ENCODE results near the gene PHTF2.

DNA sequence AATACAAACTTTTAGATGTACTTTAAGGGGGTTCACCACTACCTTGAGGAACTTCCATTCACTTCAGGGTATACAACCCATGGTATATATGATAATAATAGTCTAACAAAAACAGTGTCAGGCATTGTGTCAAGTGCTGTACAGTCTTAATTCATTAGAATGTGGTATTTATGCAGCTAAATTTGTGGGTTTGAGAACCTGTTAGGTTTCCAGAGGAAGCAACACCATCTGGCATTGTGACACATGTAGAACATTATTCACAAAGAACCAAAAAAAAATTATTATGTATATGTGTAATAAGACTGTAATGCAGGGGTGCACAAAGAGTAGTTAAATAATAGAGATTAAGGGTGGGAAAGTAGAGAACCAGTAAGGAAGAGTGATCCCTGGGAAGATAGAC, 26.7 kb upstream of the PHTF2 start:
- TF ChIP-seq, protein P1, sequence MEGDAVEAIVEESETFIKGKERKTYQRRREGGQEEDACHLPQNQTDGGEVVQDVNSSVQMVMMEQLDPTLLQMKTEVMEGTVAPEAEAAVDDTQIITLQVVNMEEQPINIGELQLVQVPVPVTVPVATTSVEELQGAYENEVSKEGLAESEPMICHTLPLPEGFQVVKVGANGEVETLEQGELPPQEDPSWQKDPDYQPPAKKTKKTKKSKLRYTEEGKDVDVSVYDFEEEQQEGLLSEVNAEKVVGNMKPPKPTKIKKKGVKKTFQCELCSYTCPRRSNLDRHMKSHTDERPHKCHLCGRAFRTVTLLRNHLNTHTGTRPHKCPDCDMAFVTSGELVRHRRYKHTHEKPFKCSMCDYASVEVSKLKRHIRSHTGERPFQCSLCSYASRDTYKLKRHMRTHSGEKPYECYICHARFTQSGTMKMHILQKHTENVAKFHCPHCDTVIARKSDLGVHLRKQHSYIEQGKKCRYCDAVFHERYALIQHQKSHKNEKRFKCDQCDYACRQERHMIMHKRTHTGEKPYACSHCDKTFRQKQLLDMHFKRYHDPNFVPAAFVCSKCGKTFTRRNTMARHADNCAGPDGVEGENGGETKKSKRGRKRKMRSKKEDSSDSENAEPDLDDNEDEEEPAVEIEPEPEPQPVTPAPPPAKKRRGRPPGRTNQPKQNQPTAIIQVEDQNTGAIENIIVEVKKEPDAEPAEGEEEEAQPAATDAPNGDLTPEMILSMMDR (IDR thresholded peaks at IDR 0.05; ENCODE audit: low read depth, low read length, poor library complexity, severe bottlenecking) = no peak
- no peak for TF ChIP-seq EZH2phosphoT487 (IDR thresholded peaks at IDR 0.05; ENCODE audit: borderline replicate concordance, low read length)
